Activated naive CD4-positive, alpha-beta T cell treated with anti-CD3 and anti-CD28 coated beads for 36 hours (primary cell): ENCODE results near the gene CELF2. TPM values are rescaled to one million over a fixed set of nuclear protein-coding genes. Genes with fewer than 3 reads are reported as not detected.

Experiments
- CTCF ChIA-PET: fragments of 350-600 bp; sonication (Branson Sonifier 250); formaldehyde crosslinking; loops from one replicate; lab custom pipeline; 2021; ENCODE audit warnings: antibody characterized with exemption; lab: Charles Lee
- DNase-seq: peaks from one replicate; pipeline ENCODE4 v3.0.0-alpha.2; 2020
- H3K27ac Mint-ChIP-seq: one replicate; pipeline ENCODE4 v1.8.0; 2021; ENCODE audit warnings: mild to moderate bottlenecking, mixed read lengths
- H3K27me3 Mint-ChIP-seq: one replicate; pipeline ENCODE4 v1.8.0; 2021; ENCODE audit warnings: low read depth, mixed read lengths
- H3K36me3 Mint-ChIP-seq: one replicate; pipeline ENCODE4 v1.8.0; 2021; ENCODE audit warnings: low read depth, mixed read lengths
- H3K4me1 Mint-ChIP-seq: one replicate; pipeline ENCODE4 v1.8.0; 2021; ENCODE audit warnings: low read depth, mixed read lengths
- H3K4me3 Mint-ChIP-seq: one replicate; pipeline ENCODE4 v1.8.0; 2021; ENCODE audit warnings: mild to moderate bottlenecking, moderate library complexity, mixed read lengths
- H3K9me3 Mint-ChIP-seq: one replicate; pipeline ENCODE4 v1.8.0; 2021; ENCODE audit warnings: mixed read lengths
- intact Hi-C: fragments of 100-400 bp; cut with micrococcal nuclease; formaldehyde crosslinking; loops from one replicate; pipeline ENCODE4 v1.15.1; 2023
- total RNA-seq, 2 experiments: library from RNA; stranded (reverse); gene quantifications; one replicate each; pipeline ENCODE4 v1.2.3, GENCODE V29; 2021

CELF2 gene
- total RNA-seq, 2 experiments from 2014 or later: 68.2 to 72.2 TPM

DNA sequence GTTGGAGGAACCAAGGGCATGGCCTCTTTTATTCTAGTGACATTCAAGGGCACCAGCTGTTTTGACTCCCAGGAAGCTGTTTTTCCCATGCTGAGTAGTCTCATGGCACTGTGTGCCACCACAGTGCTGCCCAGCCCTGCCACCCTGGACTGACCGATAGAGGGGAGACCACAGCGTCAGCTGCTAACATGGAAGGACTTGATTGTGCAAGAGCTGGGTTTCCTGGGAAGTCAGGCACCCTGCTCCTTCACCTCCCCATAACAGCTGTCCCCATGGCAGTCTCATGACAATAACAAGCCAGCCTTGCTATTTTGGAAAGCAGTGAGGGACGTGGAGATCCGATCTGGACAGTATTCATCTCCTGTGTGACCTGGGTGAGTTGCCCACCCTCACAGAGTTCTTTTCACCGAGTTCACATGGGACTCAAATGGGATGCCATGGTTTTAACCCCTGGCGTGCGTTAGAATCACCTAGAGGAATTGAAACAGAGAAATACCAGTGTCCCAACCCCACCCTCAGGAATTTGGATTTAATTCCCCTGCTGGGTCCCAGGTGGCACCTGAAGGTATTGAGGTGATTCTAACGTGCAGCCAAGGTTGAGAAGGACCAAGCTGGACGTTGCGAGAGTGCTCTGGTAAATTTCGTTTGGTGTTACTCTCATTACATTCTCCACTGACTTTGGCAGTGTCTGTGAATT lies 174.8 kb downstream of the CELF2 start:
- peaks cover 93% of the 10 kb centered on the region for H3K4me1 Mint-ChIP-seq
- peak overlapping the region; percentile 85 for H3K27ac Mint-ChIP-seq
- CTCF ChIA-PET: no interaction called here
- H3K27me3 Mint-ChIP-seq: no peaks in the 10 kb centered on the region
- H3K4me3 Mint-ChIP-seq: no peak overlapping the region
- intact Hi-C loops: loop anchor here (1.0 kb wide), 1 partner anchor 8 kb away; no protein-coding TSS in a partner anchor
- peaks cover 62% of the 10 kb centered on the region for H3K36me3 Mint-ChIP-seq
- DNase-seq: no peak
- no peaks in the 10 kb centered on the region for H3K9me3 Mint-ChIP-seq

- Mint-ChIP-seq H3K9me3 (no peaks in the 10 kb centered on the region), H3K4me3 (no peak overlapping the region), H3K4me1 (peaks cover 93% of the 10 kb centered on the region), H3K27me3 (no peaks in the 10 kb centered on the region), H3K27ac (peak overlapping the region; percentile 85), H3K36me3 (peaks cover 58% of the 10 kb centered on the region)
- intact Hi-C loops: no loop called here
- CTCF ChIA-PET: no interaction called here
- DNase-seq: no peak
Measured at GRCh38 chr10:11193001-11193551, 175.4 kb downstream of the CELF2 start.

DNA sequence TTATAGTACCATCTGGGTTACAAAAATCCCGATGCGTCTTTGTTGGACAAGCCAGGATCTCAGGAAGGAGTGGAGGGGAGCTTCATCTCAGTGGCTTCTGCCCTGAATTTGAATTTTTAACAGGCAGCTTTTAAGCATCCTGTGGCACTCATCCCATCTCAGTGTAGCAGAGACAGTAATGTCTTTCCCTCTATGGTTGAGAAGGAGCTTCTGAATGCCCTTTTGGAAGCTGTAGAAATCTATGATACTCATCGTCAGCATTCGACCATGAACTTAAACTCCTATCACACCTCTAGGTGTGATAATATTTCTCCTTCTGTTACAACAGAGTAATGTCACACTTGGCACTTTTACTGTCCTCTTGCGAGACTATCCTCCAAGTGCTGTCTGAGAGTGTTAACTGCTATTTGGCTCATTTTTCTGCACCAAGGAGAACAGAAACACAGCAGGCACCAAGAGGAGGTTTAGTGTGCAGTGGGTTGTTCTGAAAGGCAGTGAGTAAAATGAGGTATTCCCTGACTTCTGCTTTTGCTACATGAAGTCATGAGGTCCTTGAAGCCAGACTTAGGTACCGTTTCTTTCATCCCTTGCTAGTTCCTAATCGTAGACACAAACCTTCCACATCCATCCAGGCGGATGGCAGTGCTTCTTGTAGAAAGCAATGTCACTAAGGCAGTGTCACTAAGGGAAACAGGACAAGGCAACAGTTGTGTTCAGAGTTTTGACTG lies 177.4 kb downstream of the CELF2 start:
- Mint-ChIP-seq H3K4me3 (no peak overlapping the region), H3K36me3 (peaks cover 54% of the 10 kb centered on the region), H3K27ac (peak overlapping the region; percentile 46), H3K4me1 (peaks cover 93% of the 10 kb centered on the region), H3K9me3 (no peaks in the 10 kb centered on the region), H3K27me3 (no peaks in the 10 kb centered on the region)
- no peak for DNase-seq
- intact Hi-C loops: no loop called here
- CTCF ChIA-PET: interaction anchor here (1.5 kb wide), 1 partner anchor 30 kb away, joined by 6 read pairs; no protein-coding TSS in a partner anchor

DNA sequence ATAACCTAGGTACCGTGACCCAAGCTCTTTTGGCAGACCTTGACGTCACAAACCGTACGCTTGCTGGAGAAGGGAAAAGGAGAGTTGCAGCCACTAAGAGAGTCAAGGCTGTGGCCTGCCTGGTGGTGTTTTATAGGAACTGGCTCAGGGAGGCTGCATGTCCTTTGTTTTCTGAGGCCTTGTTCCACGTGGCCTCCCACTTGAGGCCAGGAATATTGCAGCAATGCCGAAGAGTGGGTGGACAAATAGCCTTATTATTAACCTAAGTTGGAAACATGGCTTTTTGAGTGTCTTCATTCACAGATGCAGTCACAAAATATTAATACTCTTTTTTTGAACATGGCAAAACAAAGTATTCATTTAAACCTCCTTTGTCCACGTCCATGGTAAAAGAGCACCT lies 178.0 kb downstream of the CELF2 start:
- H3K27me3 Mint-ChIP-seq: no peaks in the 10 kb centered on the region
- no peak overlapping the region for H3K27ac Mint-ChIP-seq
- peaks cover 3% of the 10 kb centered on the region for H3K9me3 Mint-ChIP-seq
- DNase-seq: no peak
- peaks cover 94% of the 10 kb centered on the region for H3K4me1 Mint-ChIP-seq
- CTCF ChIA-PET: interaction anchor here (0.6 kb wide), 1 partner anchor 49 kb away, joined by 3 read pairs; no protein-coding TSS in a partner anchor
- intact Hi-C loops: no loop called here
- H3K36me3 Mint-ChIP-seq: peaks cover 59% of the 10 kb centered on the region
- H3K4me3 Mint-ChIP-seq: no peak overlapping the region

GRCh38 chr10:11197266-11197712 lies 179.6 kb downstream of the CELF2 start:
- peaks cover 11% of the 10 kb centered on the region for H3K9me3 Mint-ChIP-seq
- H3K36me3 Mint-ChIP-seq: peaks cover 70% of the 10 kb centered on the region
- intact Hi-C loops: no loop called here
- peak overlapping the region; percentile 76 for H3K27ac Mint-ChIP-seq
- H3K27me3 Mint-ChIP-seq: no peaks in the 10 kb centered on the region
- peaks cover 94% of the 10 kb centered on the region for H3K4me1 Mint-ChIP-seq
- H3K4me3 Mint-ChIP-seq: no peak overlapping the region
- no peak for DNase-seq
- CTCF ChIA-PET: interaction anchor here (0.8 to 1.1 kb wide), 2 partner anchors 30 to 73 kb away, joined by 3 read pairs; no protein-coding TSS in a partner anchor

- Mint-ChIP-seq H3K9me3 (peaks cover 11% of the 10 kb centered on the region), H3K36me3 (peaks cover 71% of the 10 kb centered on the region), H3K27ac (peak overlapping the region; percentile 37), H3K4me3 (no peak overlapping the region), H3K4me1 (peaks cover 94% of the 10 kb centered on the region), H3K27me3 (no peaks in the 10 kb centered on the region)
- no peak for DNase-seq
- intact Hi-C loops: no loop called here
- CTCF ChIA-PET: interaction anchor here (0.7 to 1.7 kb wide), 5 partner anchors 10 to 72 kb away, joined by 3 to 5 read pairs (median 3); no protein-coding TSS in a partner anchor
Measured at GRCh38 chr10:11197878-11198277, 180.2 kb downstream of the CELF2 start.

DNA sequence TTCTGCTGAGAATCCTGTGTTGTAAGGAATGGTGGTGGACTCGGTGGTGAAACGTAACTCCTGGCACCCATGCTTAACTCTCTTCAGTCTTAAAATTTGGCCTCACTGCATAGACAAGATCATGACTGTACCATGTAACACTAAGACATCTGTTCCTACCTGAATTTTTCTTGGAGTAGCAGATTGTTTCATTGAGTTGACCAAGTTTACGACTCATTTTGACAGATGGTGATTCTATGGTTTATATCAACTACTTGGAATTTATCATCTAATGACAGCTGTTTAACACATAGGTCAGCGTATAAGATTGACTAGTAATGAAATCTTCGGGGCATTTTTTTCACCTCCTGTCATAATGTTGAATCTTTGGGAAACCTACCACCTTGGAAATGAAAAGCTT lies 184.2 kb downstream of the CELF2 start:
- Mint-ChIP-seq H3K27me3 (no peaks in the 10 kb centered on the region), H3K4me3 (no peak overlapping the region), H3K9me3 (peaks cover 11% of the 10 kb centered on the region), H3K36me3 (peaks cover 66% of the 10 kb centered on the region), H3K4me1 (peaks cover 97% of the 10 kb centered on the region), H3K27ac (peak overlapping the region; percentile 79)
- no peak for DNase-seq
- CTCF ChIA-PET: interaction anchor here (0.7 to 1.0 kb wide), 4 partner anchors 8 to 36 kb away, joined by 3 to 4 read pairs (median 3); no protein-coding TSS in a partner anchor
- intact Hi-C loops: no loop called here

GRCh38 chr10:11204351-11204942 lies 186.8 kb downstream of the CELF2 start:
- CTCF ChIA-PET: no interaction called here
- no peaks in the 10 kb centered on the region for H3K27me3 Mint-ChIP-seq
- no peak for DNase-seq
- no peak overlapping the region for H3K4me3 Mint-ChIP-seq
- peaks cover 11% of the 10 kb centered on the region for H3K9me3 Mint-ChIP-seq
- peak overlapping the region; percentile 85 for H3K27ac Mint-ChIP-seq
- intact Hi-C loops: no loop called here
- peaks cover 99% of the 10 kb centered on the region for H3K4me1 Mint-ChIP-seq
- peaks cover 73% of the 10 kb centered on the region for H3K36me3 Mint-ChIP-seq

DNA sequence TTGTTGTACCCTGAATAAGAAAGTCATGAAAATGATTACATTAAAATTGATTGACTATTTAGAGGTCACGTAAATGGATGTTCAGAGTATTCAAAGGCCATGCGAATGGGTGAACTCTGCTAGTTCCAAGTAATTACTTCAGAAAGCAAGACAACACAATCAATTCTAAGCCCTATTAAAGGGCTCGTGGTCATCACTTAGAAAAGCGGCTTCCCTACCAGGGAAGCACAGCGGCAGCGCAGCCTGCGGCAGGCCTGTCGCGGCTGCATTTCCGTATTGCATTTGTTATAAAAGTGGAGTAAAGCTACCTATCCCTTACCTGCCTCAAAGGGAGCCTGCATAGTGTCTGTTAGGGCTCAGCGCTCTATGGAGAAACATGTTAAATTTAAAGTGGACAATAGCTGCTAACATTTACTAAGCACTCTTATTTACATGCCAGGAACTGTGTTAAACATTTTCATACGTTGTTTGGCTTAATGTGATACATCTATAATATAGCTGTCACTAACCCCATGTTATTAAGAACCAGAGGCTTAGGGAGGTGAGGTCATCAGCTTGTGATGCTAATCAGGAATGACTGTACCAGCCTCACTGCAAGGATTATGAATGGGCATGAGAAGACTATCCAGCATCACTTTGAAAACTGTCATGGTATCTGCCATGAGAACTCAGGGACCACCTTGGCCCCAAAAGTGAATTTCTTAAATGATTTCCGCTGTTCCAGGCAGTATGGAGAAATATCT lies 187.5 kb downstream of the CELF2 start:
- DNase-seq: peak; percentile 74
- Mint-ChIP-seq H3K9me3 (peaks cover 11% of the 10 kb centered on the region), H3K36me3 (peaks cover 68% of the 10 kb centered on the region), H3K27ac (peak overlapping the region; percentile 85), H3K27me3 (no peaks in the 10 kb centered on the region), H3K4me1 (peaks cover 98% of the 10 kb centered on the region), H3K4me3 (no peak overlapping the region)
- CTCF ChIA-PET: interaction anchor here (0.7 to 1.1 kb wide), 2 partner anchors 10 to 16 kb away, joined by 3 read pairs; no protein-coding TSS in a partner anchor
- intact Hi-C loops: no loop called here

- no peak for DNase-seq
- intact Hi-C loops: no loop called here
- Mint-ChIP-seq H3K4me3 (no peak overlapping the region), H3K4me1 (peaks cover 98% of the 10 kb centered on the region), H3K36me3 (peaks cover 56% of the 10 kb centered on the region), H3K27me3 (no peaks in the 10 kb centered on the region), H3K9me3 (no peaks in the 10 kb centered on the region), H3K27ac (peak overlapping the region; percentile 63)
- CTCF ChIA-PET: interaction anchor here (0.8 to 1.4 kb wide), 3 partner anchors 9 to 20 kb away, joined by 3 to 5 read pairs (median 3); no protein-coding TSS in a partner anchor
Measured at GRCh38 chr10:11206676-11207559, 189.2 kb downstream of the CELF2 start.

GRCh38 chr10:11207560-11207844 lies 189.8 kb downstream of the CELF2 start:
- CTCF ChIA-PET: interaction anchor here (0.6 to 1.4 kb wide), 3 partner anchors 9 to 43 kb away, joined by 3 to 6 read pairs (median 5); no protein-coding TSS in a partner anchor
- no peaks in the 10 kb centered on the region for H3K9me3 Mint-ChIP-seq
- H3K27me3 Mint-ChIP-seq: no peaks in the 10 kb centered on the region
- peaks cover 98% of the 10 kb centered on the region for H3K4me1 Mint-ChIP-seq
- no peak overlapping the region for H3K4me3 Mint-ChIP-seq
- peak overlapping the region; percentile 95 for H3K27ac Mint-ChIP-seq
- intact Hi-C loops: no loop called here
- peaks cover 52% of the 10 kb centered on the region for H3K36me3 Mint-ChIP-seq
- DNase-seq: no peak
